ENCODE results near the gene OR52E5. TPM values are rescaled to one million over a fixed set of nuclear protein-coding genes. Genes with fewer than 3 reads are reported as not detected.

Gene OR52E5
- total RNA-seq = not detected

- no peak within 1 kb of the TSS for H3K4me3 ChIP-seq (ENCODE audit: low read length in 3 of 3)
- H3K27me3 ChIP-seq (ENCODE audit: control insufficient read depth in 3 of 3, insufficient read depth in 3 of 3, low read length in 3 of 3) = no peaks in the 10 kb centered on the region
These were observed at the start of gene OR52E5 for GRCh38 chr11:5892908-5893307. TSS of gene OR52E5 (plus strand) at chr11:5893208. CDS start at chr11:5900777, 7,569 bp downstream.

GRCh38 chr11:5846701-5847100 lies 46.3 kb upstream of the OR52E5 start:
- Histone ChIP-seq H3K27ac (ENCODE audit: low read depth, low read length) (no peak overlapping the region), H3K4me1 (ENCODE audit: control insufficient read depth in 3 of 3, insufficient read depth in 3 of 3, low read length in 3 of 3) (no peaks in the 10 kb centered on the region), H3K27me3 (ENCODE audit: control insufficient read depth in 3 of 3, insufficient read depth in 3 of 3, low read length in 3 of 3) (no peaks in the 10 kb centered on the region), H3K9ac (ENCODE audit: low read depth in 1 of 3, low read length in 3 of 3) (no peak overlapping the region), H3K4me3 (ENCODE audit: low read length in 3 of 3) (no peak overlapping the region), H3K9me3 (ENCODE audit: control insufficient read depth in 3 of 3, low read length in 3 of 3) (no peaks in the 10 kb centered on the region), H3K36me3 (ENCODE audit: control insufficient read depth in 3 of 3, insufficient read depth in 3 of 3, low read length in 3 of 3) (no peaks in the 10 kb centered on the region)

More at GRCh38 chr11:5892908-5893307, at the start of gene OR52E5:
- H3K27ac ChIP-seq (ENCODE audit: low read depth, low read length) = no peak within 1 kb of the TSS
- H3K36me3 ChIP-seq (ENCODE audit: control insufficient read depth in 3 of 3, insufficient read depth in 3 of 3, low read length in 3 of 3) = no peaks in the 10 kb centered on the region
- H3K9ac ChIP-seq (ENCODE audit: low read depth in 1 of 3, low read length in 3 of 3) = no peak within 1 kb of the TSS
- no peaks in the 10 kb centered on the region for H3K4me1 ChIP-seq (ENCODE audit: control insufficient read depth in 3 of 3, insufficient read depth in 3 of 3, low read length in 3 of 3)
- H3K9me3 ChIP-seq (ENCODE audit: control insufficient read depth in 3 of 3, low read length in 3 of 3) = no peaks in the 10 kb centered on the region

GRCh38 chr11:5847711-5848110 lies 45.3 kb upstream of the OR52E5 start:
- no peak overlapping the region for H3K27ac ChIP-seq (ENCODE audit: low read depth, low read length)

GRCh38 chr11:5851002-5851401 lies 42.0 kb upstream of the OR52E5 start:
- Histone ChIP-seq H3K9ac (ENCODE audit: low read depth in 1 of 3, low read length in 3 of 3) (no peak overlapping the region), H3K27ac (ENCODE audit: low read depth, low read length) (no peak overlapping the region), H3K9me3 (ENCODE audit: control insufficient read depth in 3 of 3, low read length in 3 of 3) (no peaks in the 10 kb centered on the region), H3K36me3 (ENCODE audit: control insufficient read depth in 3 of 3, insufficient read depth in 3 of 3, low read length in 3 of 3) (no peaks in the 10 kb centered on the region), H3K4me3 (ENCODE audit: low read length in 3 of 3) (no peak overlapping the region), H3K4me1 (ENCODE audit: control insufficient read depth in 3 of 3, insufficient read depth in 3 of 3, low read length in 3 of 3) (no peaks in the 10 kb centered on the region), H3K27me3 (ENCODE audit: control insufficient read depth in 3 of 3, insufficient read depth in 3 of 3, low read length in 3 of 3) (no peaks in the 10 kb centered on the region)

More at GRCh38 chr11:5847711-5848110, 45.3 kb upstream of the OR52E5 start:
- Histone ChIP-seq H3K4me3 (ENCODE audit: low read length in 3 of 3) (no peak overlapping the region), H3K27me3 (ENCODE audit: control insufficient read depth in 3 of 3, insufficient read depth in 3 of 3, low read length in 3 of 3) (no peaks in the 10 kb centered on the region), H3K9ac (ENCODE audit: low read depth in 1 of 3, low read length in 3 of 3) (no peak overlapping the region), H3K9me3 (ENCODE audit: control insufficient read depth in 3 of 3, low read length in 3 of 3) (no peaks in the 10 kb centered on the region), H3K36me3 (ENCODE audit: control insufficient read depth in 3 of 3, insufficient read depth in 3 of 3, low read length in 3 of 3) (no peaks in the 10 kb centered on the region), H3K4me1 (ENCODE audit: control insufficient read depth in 3 of 3, insufficient read depth in 3 of 3, low read length in 3 of 3) (no peaks in the 10 kb centered on the region)

- Histone ChIP-seq H3K36me3 (ENCODE audit: control insufficient read depth in 3 of 3, insufficient read depth in 3 of 3, low read length in 3 of 3) (no peaks in the 10 kb centered on the region), H3K9me3 (ENCODE audit: control insufficient read depth in 3 of 3, low read length in 3 of 3) (no peaks in the 10 kb centered on the region), H3K27ac (ENCODE audit: low read depth, low read length) (no peak within 1 kb of the TSS), H3K4me3 (ENCODE audit: low read length in 3 of 3) (no peak within 1 kb of the TSS), H3K9ac (ENCODE audit: low read depth in 1 of 3, low read length in 3 of 3) (no peak within 1 kb of the TSS), H3K27me3 (ENCODE audit: control insufficient read depth in 3 of 3, insufficient read depth in 3 of 3, low read length in 3 of 3) (no peaks in the 10 kb centered on the region), H3K4me1 (ENCODE audit: control insufficient read depth in 3 of 3, insufficient read depth in 3 of 3, low read length in 3 of 3) (no peaks in the 10 kb centered on the region)
These were observed 35.4 kb upstream of the OR52E5 start, which contains the start of gene OR52E8 for GRCh38 chr11:5857590-5857989. TSS of gene OR52E8 (minus strand) at chr11:5857690. CDS start at chr11:5857690, 0 bp downstream.

- Histone ChIP-seq H3K9me3 (ENCODE audit: control insufficient read depth in 3 of 3, low read length in 3 of 3) (peaks cover 0 to 2% (median 0%) of the 10 kb centered on the region in 3 donors), H3K36me3 (ENCODE audit: control insufficient read depth in 3 of 3, insufficient read depth in 3 of 3, low read length in 3 of 3) (no peaks in the 10 kb centered on the region), H3K27ac (ENCODE audit: low read depth, low read length) (no peak overlapping the region), H3K4me3 (ENCODE audit: low read length in 3 of 3) (no peak overlapping the region), H3K9ac (ENCODE audit: low read depth in 1 of 3, low read length in 3 of 3) (no peak overlapping the region), H3K27me3 (ENCODE audit: control insufficient read depth in 3 of 3, insufficient read depth in 3 of 3, low read length in 3 of 3) (no peaks in the 10 kb centered on the region), H3K4me1 (ENCODE audit: control insufficient read depth in 3 of 3, insufficient read depth in 3 of 3, low read length in 3 of 3) (no peaks in the 10 kb centered on the region)
These were observed 27.2 kb upstream of the OR52E5 start for GRCh38 chr11:5865826-5866225.

- Histone ChIP-seq H3K27me3 (ENCODE audit: control insufficient read depth in 3 of 3, insufficient read depth in 3 of 3, low read length in 3 of 3) (no peaks in the 10 kb centered on the region), H3K9ac (ENCODE audit: low read depth in 1 of 3, low read length in 3 of 3) (no peak overlapping the region), H3K4me3 (ENCODE audit: low read length in 3 of 3) (no peak overlapping the region), H3K36me3 (ENCODE audit: control insufficient read depth in 3 of 3, insufficient read depth in 3 of 3, low read length in 3 of 3) (no peaks in the 10 kb centered on the region), H3K27ac (ENCODE audit: low read depth, low read length) (no peak overlapping the region), H3K4me1 (ENCODE audit: control insufficient read depth in 3 of 3, insufficient read depth in 3 of 3, low read length in 3 of 3) (no peaks in the 10 kb centered on the region), H3K9me3 (ENCODE audit: control insufficient read depth in 3 of 3, low read length in 3 of 3) (no peaks in the 10 kb centered on the region)
These were observed 14.4 kb upstream of the OR52E5 start for GRCh38 chr11:5878564-5878963.

- Histone ChIP-seq H3K9me3 (ENCODE audit: control insufficient read depth in 3 of 3, low read length in 3 of 3) (no peaks in the 10 kb centered on the region), H3K4me3 (ENCODE audit: low read length in 3 of 3) (no peak within 1 kb of the TSS), H3K27me3 (ENCODE audit: control insufficient read depth in 3 of 3, insufficient read depth in 3 of 3, low read length in 3 of 3) (no peaks in the 10 kb centered on the region)
These were observed 12.7 kb upstream of the OR52E5 start, which contains the start of gene OR52E4 for GRCh38 chr11:5880329-5880728. TSS of gene OR52E4 (plus strand) at chr11:5880629. CDS start at chr11:5884293, 3,664 bp downstream.

GRCh38 chr11:5881756-5882155 lies 11.3 kb upstream of the OR52E5 start:
- H3K36me3 ChIP-seq (ENCODE audit: control insufficient read depth in 3 of 3, insufficient read depth in 3 of 3, low read length in 3 of 3) = no peaks in the 10 kb centered on the region
- H3K4me3 ChIP-seq (ENCODE audit: low read length in 3 of 3) = no peak overlapping the region
- no peak overlapping the region for H3K27ac ChIP-seq (ENCODE audit: low read depth, low read length)
- no peak overlapping the region for H3K9ac ChIP-seq (ENCODE audit: low read depth in 1 of 3, low read length in 3 of 3)
- no peaks in the 10 kb centered on the region for H3K27me3 ChIP-seq (ENCODE audit: control insufficient read depth in 3 of 3, insufficient read depth in 3 of 3, low read length in 3 of 3)
- no peaks in the 10 kb centered on the region for H3K9me3 ChIP-seq (ENCODE audit: control insufficient read depth in 3 of 3, low read length in 3 of 3)
- no peaks in the 10 kb centered on the region for H3K4me1 ChIP-seq (ENCODE audit: control insufficient read depth in 3 of 3, insufficient read depth in 3 of 3, low read length in 3 of 3)

More at GRCh38 chr11:5880329-5880728, 12.7 kb upstream of the OR52E5 start, which contains the start of gene OR52E4:
- Histone ChIP-seq H3K27ac (ENCODE audit: low read depth, low read length) (no peak within 1 kb of the TSS), H3K36me3 (ENCODE audit: control insufficient read depth in 3 of 3, insufficient read depth in 3 of 3, low read length in 3 of 3) (no peaks in the 10 kb centered on the region), H3K4me1 (ENCODE audit: control insufficient read depth in 3 of 3, insufficient read depth in 3 of 3, low read length in 3 of 3) (no peaks in the 10 kb centered on the region), H3K9ac (ENCODE audit: low read depth in 1 of 3, low read length in 3 of 3) (no peak within 1 kb of the TSS)

- H3K36me3 ChIP-seq (ENCODE audit: control insufficient read depth in 3 of 3, insufficient read depth in 3 of 3, low read length in 3 of 3) = no peaks in the 10 kb centered on the region
These were observed 5.8 kb upstream of the OR52E5 start for GRCh38 chr11:5887172-5887571.

More at GRCh38 chr11:5887172-5887571, 5.8 kb upstream of the OR52E5 start:
- H3K27me3 ChIP-seq (ENCODE audit: control insufficient read depth in 3 of 3, insufficient read depth in 3 of 3, low read length in 3 of 3) = no peaks in the 10 kb centered on the region
- no peak overlapping the region for H3K4me3 ChIP-seq (ENCODE audit: low read length in 3 of 3)
- H3K27ac ChIP-seq (ENCODE audit: low read depth, low read length) = no peak overlapping the region
- H3K9ac ChIP-seq (ENCODE audit: low read depth in 1 of 3, low read length in 3 of 3) = no peak overlapping the region
- no peaks in the 10 kb centered on the region for H3K4me1 ChIP-seq (ENCODE audit: control insufficient read depth in 3 of 3, insufficient read depth in 3 of 3, low read length in 3 of 3)
- H3K9me3 ChIP-seq (ENCODE audit: control insufficient read depth in 3 of 3, low read length in 3 of 3) = no peaks in the 10 kb centered on the region
